Measurements from ENCODE around the gene C11orf54. TPM values are rescaled to one million over a fixed set of nuclear protein-coding genes. Genes with fewer than 3 reads are reported as not detected.
"Not testable (repeated sequence)": the region's sequence is repeated elsewhere in the genome, so short reads cannot be mapped to it uniquely, and the experiment has no call there.

C11orf54 gene
- total RNA-seq, 1 donor from 2014 or later = 48.0 TPM

- no peak for DNase-seq
Observed at GRCh38 chr11:93767018-93767417, 25.5 kb downstream of the C11orf54 start.

- no peak for DNase-seq
Observed at GRCh38 chr11:93770160-93770559, 28.7 kb downstream of the C11orf54 start.

GRCh38 chr11:93772123-93772522 is 30.7 kb downstream of the C11orf54 start:
- DNase-seq = no peak

- no peak for DNase-seq
Observed at GRCh38 chr11:93773045-93773477, 31.6 kb downstream of the C11orf54 start.

- DNase-seq = no peak
Observed at GRCh38 chr11:93773601-93774200, 32.2 kb downstream of the C11orf54 start.

- not testable (repeated sequence) for DNase-seq
Observed at GRCh38 chr11:93774560-93774959, 33.1 kb downstream of the C11orf54 start.

- no peak for DNase-seq
Observed at GRCh38 chr11:93775289-93775688, 33.8 kb downstream of the C11orf54 start.

GRCh38 chr11:93783362-93783761 is 41.9 kb downstream of the C11orf54 start:
- no peak for DNase-seq

- no peak for DNase-seq
Observed at GRCh38 chr11:93783765-93784144, 42.3 kb downstream of the C11orf54 start.

GRCh38 chr11:93784145-93784934 is 42.9 kb downstream of the C11orf54 start, which contains the start of gene MED17:
MED17 (plus strand) TSS chr11:93784282; CDS start chr11:93784514, 232 bp downstream.
- peak; percentile 98 for DNase-seq

- no peak for DNase-seq
Observed at GRCh38 chr11:93784935-93785360, 43.5 kb downstream of the C11orf54 start.

GRCh38 chr11:93791493-93791892 is 50.0 kb downstream of the C11orf54 start:
- DNase-seq = no peak

- DNase-seq = no peak
Observed at GRCh38 chr11:93796441-93797231, 55.2 kb downstream of the C11orf54 start.

GRCh38 chr11:93801366-93801765 is 59.9 kb downstream of the C11orf54 start:
- no peak for DNase-seq

- no peak for DNase-seq
Observed at GRCh38 chr11:93804879-93805278, 63.4 kb downstream of the C11orf54 start.

- no peak for DNase-seq
Observed at GRCh38 chr11:93807980-93808379, 66.5 kb downstream of the C11orf54 start.

GRCh38 chr11:93813974-93814373 is 72.5 kb downstream of the C11orf54 start:
- DNase-seq = no peak

Small RNA genes within 50 kb of the gene (small RNA-seq; reads per million reads assigned to genes)
- gene RF00019 (ENCODE audit: low replicate concordance) (not detected), gene RF00493 (ENCODE audit: low replicate concordance) (51.0 reads per million, percentile 96 among the genes with 10 or more reads in this experiment), gene SCARNA9 (ENCODE audit: low replicate concordance) (not detected), gene SNORA1 (ENCODE audit: low replicate concordance) (not detected), gene SNORA18 (ENCODE audit: low replicate concordance) (not detected), gene SNORA25 (ENCODE audit: low replicate concordance) (not detected), gene SNORA32 (ENCODE audit: low replicate concordance) (not detected), gene SNORA40 (ENCODE audit: low replicate concordance) (not detected), gene SNORA8 (ENCODE audit: low replicate concordance) (not detected), gene SNORD5 (ENCODE audit: low replicate concordance) (not detected), gene SNORD6 (ENCODE audit: low replicate concordance) (332 reads per million, percentile 98 among the genes with 10 or more reads in this experiment)

Other genes with a start within 250 kb of the C11orf54 start
- 19.6 TPM for gene SMCO4, start 198.3 kb upstream of the C11orf54 start, total RNA-seq
- 28.7 TPM for gene CEP295, start 80.0 kb upstream of the C11orf54 start, total RNA-seq
- gene TAF1D, start 177 bp upstream of the C11orf54 start, total RNA-seq = 171 TPM
- 38.5 TPM for gene MED17, start 42.6 kb downstream of the C11orf54 start, total RNA-seq
- 1.6 TPM for gene VSTM5, start 108.9 kb downstream of the C11orf54 start, total RNA-seq